H9 (cell line): ENCODE data around the gene STK10. TPM values are rescaled to one million over a fixed set of nuclear protein-coding genes. Genes with fewer than 3 reads are reported as not detected.

Source experiments
- DNase-seq: peaks from one replicate; pipeline ENCODE4 v3.0.0-alpha.2; 2017
- H2AFZ ChIP-seq: one replicate; pipeline ENCODE4 v1.6.1; 2013; ENCODE audit warnings: mild to moderate bottlenecking, low read length, control low read depth, moderate library complexity
- H2AK5ac ChIP-seq: 2 replicates; pipeline ENCODE4 v1.6.1; 2013; ENCODE audit warnings: low read length, control low read depth, mixed read lengths; ENCODE audit not compliant: insufficient read length
- H2BK120ac ChIP-seq: one replicate; pipeline ENCODE4 v1.6.1; 2013; ENCODE audit warnings: low read depth, mild to moderate bottlenecking, low read length, control low read depth, inconsistent platforms; ENCODE audit not compliant: poor library complexity, severe bottlenecking
- H2BK12ac ChIP-seq: 2 replicates; pipeline ENCODE4 v1.6.1; 2013; ENCODE audit warnings: low read length, control low read depth, mixed read lengths, low read depth; ENCODE audit not compliant: insufficient read length
- H2BK15ac ChIP-seq: 2 replicates; pipeline ENCODE4 v1.6.1; 2013; ENCODE audit warnings: low read depth, low read length, control low read depth
- H2BK20ac ChIP-seq: one replicate; pipeline ENCODE4 v1.6.1; 2013; ENCODE audit warnings: low read depth, mild to moderate bottlenecking, low read length, control low read depth, inconsistent platforms; ENCODE audit not compliant: poor library complexity, severe bottlenecking
- H2BK5ac ChIP-seq: 2 replicates; pipeline ENCODE4 v1.6.1; 2013; ENCODE audit warnings: low read length, control low read depth, mixed read lengths; ENCODE audit not compliant: insufficient read length
- H3K14ac ChIP-seq: 2 replicates; pipeline ENCODE4 v1.6.1; 2013; ENCODE audit warnings: low read length, control low read depth; ENCODE audit not compliant: insufficient read depth
- H3K18ac ChIP-seq: 2 replicates; pipeline ENCODE4 v1.6.1; 2013; ENCODE audit warnings: low read depth, mild to moderate bottlenecking, mixed read lengths, low read length, control low read depth; ENCODE audit not compliant: insufficient read length
- H3K23ac ChIP-seq: 2 replicates; pipeline ENCODE4 v1.6.1; 2013; ENCODE audit warnings: low read length, control low read depth, mixed read lengths, low read depth; ENCODE audit not compliant: insufficient read length
- H3K23me2 ChIP-seq: 2 replicates; pipeline ENCODE4 v1.6.1; 2013; ENCODE audit warnings: low read depth, mild to moderate bottlenecking, mixed read lengths, low read length, control low read depth; ENCODE audit not compliant: insufficient read length, poor library complexity, severe bottlenecking
- H3K27ac ChIP-seq: 2 replicates; pipeline ENCODE4 v1.5.1; 2013; ENCODE audit warnings: low read length, control low read depth, mixed read lengths, low read depth; ENCODE audit not compliant: insufficient read length
- H3K27me3 ChIP-seq: 2 replicates; pipeline ENCODE4 v1.6.1; 2013; ENCODE audit warnings: low read length, control low read depth, inconsistent platforms; ENCODE audit not compliant: insufficient read depth
- H3K4ac ChIP-seq: 2 replicates; pipeline ENCODE4 v1.6.1; 2013; ENCODE audit warnings: low read depth, mild to moderate bottlenecking, control low read depth, inconsistent platforms, low read length, moderate library complexity
- H3K4me1 ChIP-seq: 2 replicates; pipeline ENCODE4 v1.6.1; 2013; ENCODE audit warnings: low read length, control low read depth, inconsistent platforms; ENCODE audit not compliant: insufficient read depth
- H3K4me2 ChIP-seq: 2 replicates; pipeline ENCODE4 v1.6.1; 2013; ENCODE audit warnings: low read length, control low read depth, mixed read lengths; ENCODE audit not compliant: insufficient read length, insufficient read depth
- H3K56ac ChIP-seq: 2 replicates; pipeline ENCODE4 v1.6.1; 2013; ENCODE audit warnings: low read depth, mild to moderate bottlenecking, mixed read lengths, low read length, control low read depth; ENCODE audit not compliant: insufficient read length
- H3K79me1 ChIP-seq: 2 replicates; pipeline ENCODE4 v1.6.1; 2013; ENCODE audit warnings: low read depth, mild to moderate bottlenecking, moderate library complexity, low read length, control low read depth, inconsistent platforms; ENCODE audit not compliant: insufficient read depth, poor library complexity, severe bottlenecking
- H3K79me2 ChIP-seq: 2 replicates; pipeline ENCODE4 v1.6.1; 2013; ENCODE audit warnings: low read length, control low read depth, inconsistent platforms; ENCODE audit not compliant: insufficient read depth
- H3K9ac ChIP-seq: 2 replicates; pipeline ENCODE4 v1.6.1; 2013; ENCODE audit warnings: low read length, control low read depth, mixed read lengths; ENCODE audit not compliant: insufficient read length; ENCODE audit errors: extremely low read depth
- H3K9me3 ChIP-seq: one replicate; pipeline ENCODE4 v1.6.1; 2013; ENCODE audit warnings: low read depth, low read length, inconsistent platforms; ENCODE audit not compliant: control insufficient read depth
- H3T11ph ChIP-seq: one replicate; pipeline ENCODE4 v1.6.1; 2013; ENCODE audit warnings: mild to moderate bottlenecking, low read length, control low read depth, inconsistent platforms
- H4K20me1 ChIP-seq: one replicate; pipeline ENCODE4 v1.6.1; 2013; ENCODE audit not compliant: control insufficient read depth, insufficient read length, insufficient read depth
- H4K5ac ChIP-seq: 2 replicates; pipeline ENCODE4 v1.6.1; 2013; ENCODE audit warnings: low read depth, mild to moderate bottlenecking, mixed read lengths, low read length, control low read depth; ENCODE audit not compliant: insufficient read length
- H4K8ac ChIP-seq: replicated peaks from 2 replicates; pipeline ENCODE4 v1.6.1; 2013; ENCODE audit warnings: low read length, control low read depth, mixed read lengths, low read depth; ENCODE audit not compliant: insufficient read length
- H4K91ac ChIP-seq: 2 replicates; pipeline ENCODE4 v1.6.1; 2013; ENCODE audit warnings: low read depth, mild to moderate bottlenecking, moderate library complexity, mixed read lengths, low read length, control low read depth; ENCODE audit not compliant: insufficient read length
- H3K27ac Mint-ChIP-seq, 3 experiments: 2 replicates in 2 of 3; 3 replicates in 1 of 3; pipeline ENCODE4 v1.8.0; 2020 to 2021; ENCODE audit warnings: mixed read lengths in 3 of 3, mild to moderate bottlenecking in 1 of 3, moderate library complexity in 1 of 3
- H3K27me3 Mint-ChIP-seq: 2 replicates; pipeline ENCODE4 v1.8.0; 2021; ENCODE audit warnings: low read depth, mild to moderate bottlenecking, moderate library complexity, mixed read lengths
- H3K36me3 Mint-ChIP-seq, 3 experiments: 2 replicates in 2 of 3; 3 replicates in 1 of 3; pipeline ENCODE4 v1.8.0; 2020 to 2021; ENCODE audit warnings: low read depth in 3 of 3, mixed read lengths in 3 of 3; ENCODE audit not compliant: insufficient read depth in 1 of 3
- H3K4me1 Mint-ChIP-seq, 2 experiments: 2 replicates each; pipeline ENCODE4 v1.8.0; 2020; ENCODE audit warnings: mixed read lengths in 2 of 2
- H3K4me3 Mint-ChIP-seq, 2 experiments: 2 replicates in 1 of 2; 3 replicates in 1 of 2; pipeline ENCODE4 v1.8.0; 2020 to 2021; ENCODE audit warnings: mild to moderate bottlenecking in 2 of 2, mixed read lengths in 2 of 2, moderate library complexity in 1 of 2
- H3K9me3 Mint-ChIP-seq, 2 experiments: 2 replicates in 1 of 2; 3 replicates in 1 of 2; pipeline ENCODE4 v1.8.0; 2020; ENCODE audit warnings: mild to moderate bottlenecking in 2 of 2, mixed read lengths in 2 of 2, moderate library complexity in 1 of 2
- CTCF ChIP-seq: fragments of 200-600 bp; sonication (generic); conservative IDR thresholded peaks from 3 replicates; pipeline ENCODE4 v1.8.0; 2021; ENCODE audit warnings: antibody characterized with exemption, mild to moderate bottlenecking
- WGBS: extraction: QIAGEN DNeasy Blood & Tissue Kit; methylation state at CpG from one replicate; pipeline ENCODE4 v1.1.7; 2013; ENCODE audit warnings: missing lambda C conversion rate, low lambda C conversion rate, mixed read lengths; ENCODE audit not compliant: insufficient read length; ENCODE audit errors: extremely low coverage; 5-methylcytosine and 5-hydroxymethylcytosine counted together
- total RNA-seq: library from RNA; stranded (reverse); gene quantifications from 2 replicates; pipeline ENCODE4 v1.2.1, GENCODE V29; 2021

STK10 gene
- total RNA-seq, 1 experiment from 2014 or later, result 14.6 TPM

GRCh38 chr5:171999877-172000276 is 188.1 kb downstream of the STK10 start:
- Mint-ChIP-seq H3K4me3 (peak overlapping the region in 1 of 2 experiments; percentile 16; a peak in 1 of 5 replicates), H3K27ac (peak overlapping the region in 2 of 3 experiments; percentile 5 to 81; a peak in 3 of 7 replicates), H3K9me3 (no peaks in the 10 kb centered on the region), H3K36me3 (peaks cover 2 to 24% (median 17%) of the 10 kb centered on the region in 3 experiments; a peak in 5 of 7 replicates), H3K4me1 (peaks cover 87 to 90% of the 10 kb centered on the region in 2 experiments), H3K27me3 (no peaks in the 10 kb centered on the region)
- Histone ChIP-seq H3K9me3 (no peaks in the 10 kb centered on the region), H3K9ac (no peak overlapping the region), H3K27ac (no peak overlapping the region), H4K20me1 (no peaks in the 10 kb centered on the region), H3K56ac (no peak overlapping the region), H2AK5ac (no peak overlapping the region), H4K91ac (no peak overlapping the region), H4K8ac (no peak overlapping the region), H3K23me2 (peaks cover 2% of the 10 kb centered on the region), H4K5ac (no peak overlapping the region), H3K14ac (no peak overlapping the region), H2BK5ac (no peak overlapping the region), H2BK20ac (no peak overlapping the region), H3K4ac (no peak overlapping the region), H2AFZ (no peak overlapping the region), H2BK15ac (no peak overlapping the region), H3K4me1 (peaks cover 5% of the 10 kb centered on the region), H3K23ac (no peak overlapping the region), H3K18ac (no peak overlapping the region), H3K79me1 (peaks cover 3% of the 10 kb centered on the region), H3K27me3 (no peaks in the 10 kb centered on the region), H2BK12ac (no peak overlapping the region), H3K79me2 (peaks cover 81% of the 10 kb centered on the region; the same call in 1 of the 2 replicates), H3T11ph (no peak overlapping the region), H2BK120ac (no peak overlapping the region), H3K4me2 (peak overlapping the region; percentile 2)
- DNase-seq, result no peak
- no CpG with 5 or more reads among the region's 5 CpGs for WGBS
- no peak for TF ChIP-seq CTCF
